Measurements from ENCODE around the gene TCF4.

Gene TCF4

GRCh38 chr18:55515214-55515613, 72.8 kb downstream of the TCF4 start:
- no peaks in the 10 kb centered on the region for H3K36me3 ChIP-seq (ENCODE audit: insufficient read depth, low read length)
- no peak overlapping the region for H3K27ac ChIP-seq (ENCODE audit: low read depth, low read length)
- no peaks in the 10 kb centered on the region for H3K27me3 ChIP-seq (ENCODE audit: control insufficient read depth in 1 of 2, insufficient read depth in 2 of 2, low read length in 2 of 2)
- H3K9me3 ChIP-seq (ENCODE audit: low read length) = no peaks in the 10 kb centered on the region
- peaks cover 4% of the 10 kb centered on the region for H3K4me1 ChIP-seq (ENCODE audit: insufficient read depth, low read length)
- no peak overlapping the region for H3K4me3 ChIP-seq (ENCODE audit: low read depth in 1 of 2, low read length in 2 of 2)
- H3K9ac ChIP-seq (ENCODE audit: low read length) = no peak overlapping the region

GRCh38 chr18:55513161-55513560, 74.8 kb downstream of the TCF4 start:
- Histone ChIP-seq H3K27ac (ENCODE audit: low read depth, low read length) (no peak overlapping the region), H3K4me1 (ENCODE audit: insufficient read depth, low read length) (peaks cover 19% of the 10 kb centered on the region), H3K27me3 (ENCODE audit: control insufficient read depth in 1 of 2, insufficient read depth in 2 of 2, low read length in 2 of 2) (no peaks in the 10 kb centered on the region), H3K9ac (ENCODE audit: low read length) (no peak overlapping the region), H3K36me3 (ENCODE audit: insufficient read depth, low read length) (no peaks in the 10 kb centered on the region), H3K4me3 (ENCODE audit: low read depth in 1 of 2, low read length in 2 of 2) (no peak overlapping the region), H3K9me3 (ENCODE audit: low read length) (no peaks in the 10 kb centered on the region)

DNA sequence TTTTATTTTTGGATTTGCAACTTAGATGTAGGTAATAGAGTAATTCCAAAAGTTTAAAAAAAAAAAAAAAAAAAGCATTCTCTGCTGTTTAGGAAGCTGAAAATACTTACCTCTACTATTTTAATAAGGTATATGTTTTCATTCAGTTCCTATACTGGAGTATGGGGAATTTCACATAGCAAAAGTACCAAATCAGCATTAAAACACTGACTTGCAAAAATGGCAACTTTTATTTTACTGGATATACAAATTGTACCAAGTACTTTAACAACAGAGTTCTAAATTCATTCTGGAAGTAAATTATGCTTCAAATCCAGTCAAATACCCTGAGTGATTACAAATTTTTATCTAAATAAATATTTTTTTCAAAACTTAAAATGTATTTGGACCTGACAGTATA, 76.7 kb downstream of the TCF4 start:
- no peaks in the 10 kb centered on the region for H3K9me3 ChIP-seq (ENCODE audit: low read length)
- no peak overlapping the region for H3K27ac ChIP-seq (ENCODE audit: low read depth, low read length)
- no peaks in the 10 kb centered on the region for H3K36me3 ChIP-seq (ENCODE audit: insufficient read depth, low read length)
- H3K4me3 ChIP-seq (ENCODE audit: low read depth in 1 of 2, low read length in 2 of 2) = no peak overlapping the region
- H3K27me3 ChIP-seq (ENCODE audit: control insufficient read depth in 1 of 2, insufficient read depth in 2 of 2, low read length in 2 of 2) = no peaks in the 10 kb centered on the region
- H3K4me1 ChIP-seq (ENCODE audit: insufficient read depth, low read length) = peaks cover 19% of the 10 kb centered on the region
- H3K9ac ChIP-seq (ENCODE audit: low read length) = no peak overlapping the region

DNA sequence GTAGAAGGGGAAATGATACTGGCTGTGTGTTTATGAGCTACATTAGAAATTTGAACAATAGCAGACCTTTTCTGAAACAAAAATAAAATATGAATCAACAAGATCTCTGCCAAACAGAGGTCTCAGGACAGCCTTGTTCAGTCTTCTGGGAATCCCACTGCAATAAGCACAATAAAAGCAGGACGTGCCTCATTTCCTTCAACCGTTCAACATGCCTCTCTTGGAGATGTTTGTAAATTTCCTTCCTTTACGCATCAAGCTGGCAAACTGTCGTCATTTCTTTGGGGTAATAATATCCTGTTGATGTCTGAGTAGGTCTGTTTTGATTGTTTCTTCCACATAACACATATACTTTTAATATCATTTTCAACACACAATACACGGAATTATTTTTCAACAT, 77.2 kb downstream of the TCF4 start:
- Histone ChIP-seq H3K4me1 (ENCODE audit: insufficient read depth, low read length) (peaks cover 19% of the 10 kb centered on the region), H3K4me3 (ENCODE audit: low read depth in 1 of 2, low read length in 2 of 2) (peak overlapping the region in 1 of 2 donors; percentile 25), H3K36me3 (ENCODE audit: insufficient read depth, low read length) (no peaks in the 10 kb centered on the region), H3K27ac (ENCODE audit: low read depth, low read length) (no peak overlapping the region), H3K27me3 (ENCODE audit: control insufficient read depth in 1 of 2, insufficient read depth in 2 of 2, low read length in 2 of 2) (no peaks in the 10 kb centered on the region), H3K9ac (ENCODE audit: low read length) (no peak overlapping the region), H3K9me3 (ENCODE audit: low read length) (no peaks in the 10 kb centered on the region)

DNA sequence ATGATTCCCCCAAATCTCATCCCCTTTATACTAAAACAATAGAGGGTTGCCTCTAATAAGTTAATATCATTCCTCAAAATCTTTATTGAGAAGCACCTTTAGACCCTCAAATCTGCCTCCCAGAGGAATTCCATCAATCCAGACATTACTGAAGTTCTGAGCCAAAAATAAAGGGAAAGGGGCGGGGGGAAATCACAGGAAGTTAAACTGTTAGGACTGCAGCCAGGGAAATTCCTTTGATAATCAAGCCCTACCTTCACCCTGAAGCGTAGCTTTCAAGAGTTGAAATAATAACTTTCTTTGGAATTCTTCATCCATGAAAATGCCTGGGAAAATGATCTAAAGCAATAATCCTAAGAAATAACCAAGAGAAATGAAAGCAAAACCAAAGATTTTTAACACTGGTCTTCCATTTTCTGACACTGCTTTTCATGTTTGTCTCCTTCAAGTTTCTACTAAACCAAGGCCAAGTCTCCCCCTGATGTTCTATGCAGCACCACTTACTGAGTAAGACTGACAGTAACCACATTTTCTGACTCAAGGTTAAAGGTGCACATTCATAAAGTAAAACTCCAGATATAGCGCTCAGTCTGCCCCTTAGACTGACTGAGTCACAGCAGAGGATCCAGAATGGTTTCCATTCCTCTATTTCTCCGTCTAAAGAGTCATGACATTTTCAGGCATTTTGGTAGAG, 78.2 kb downstream of the TCF4 start:
- peaks cover 19% of the 10 kb centered on the region for H3K4me1 ChIP-seq (ENCODE audit: insufficient read depth, low read length)
- H3K36me3 ChIP-seq (ENCODE audit: insufficient read depth, low read length) = no peaks in the 10 kb centered on the region
- H3K27me3 ChIP-seq (ENCODE audit: control insufficient read depth in 1 of 2, insufficient read depth in 2 of 2, low read length in 2 of 2) = no peaks in the 10 kb centered on the region
- H3K4me3 ChIP-seq (ENCODE audit: low read depth in 1 of 2, low read length in 2 of 2) = peak overlapping the region in 1 of 2 donors; percentile 42
- H3K9me3 ChIP-seq (ENCODE audit: low read length) = no peaks in the 10 kb centered on the region
- H3K27ac ChIP-seq (ENCODE audit: low read depth, low read length) = no peak overlapping the region
- no peak overlapping the region for H3K9ac ChIP-seq (ENCODE audit: low read length)

- Histone ChIP-seq H3K4me1 (ENCODE audit: insufficient read depth, low read length) (peaks cover 19% of the 10 kb centered on the region), H3K9me3 (ENCODE audit: low read length) (no peaks in the 10 kb centered on the region), H3K27me3 (ENCODE audit: control insufficient read depth in 1 of 2, insufficient read depth in 2 of 2, low read length in 2 of 2) (no peaks in the 10 kb centered on the region), H3K27ac (ENCODE audit: low read depth, low read length) (no peak overlapping the region), H3K9ac (ENCODE audit: low read length) (no peak overlapping the region), H3K4me3 (ENCODE audit: low read depth in 1 of 2, low read length in 2 of 2) (no peak overlapping the region), H3K36me3 (ENCODE audit: insufficient read depth, low read length) (no peaks in the 10 kb centered on the region)
Observed at GRCh38 chr18:55508651-55509050, 79.3 kb downstream of the TCF4 start.

- no peaks in the 10 kb centered on the region for H3K27me3 ChIP-seq (ENCODE audit: control insufficient read depth in 1 of 2, insufficient read depth in 2 of 2, low read length in 2 of 2)
- H3K4me1 ChIP-seq (ENCODE audit: insufficient read depth, low read length) = peaks cover 29% of the 10 kb centered on the region
Observed at GRCh38 chr18:55506074-55506473, 81.9 kb downstream of the TCF4 start.

DNA sequence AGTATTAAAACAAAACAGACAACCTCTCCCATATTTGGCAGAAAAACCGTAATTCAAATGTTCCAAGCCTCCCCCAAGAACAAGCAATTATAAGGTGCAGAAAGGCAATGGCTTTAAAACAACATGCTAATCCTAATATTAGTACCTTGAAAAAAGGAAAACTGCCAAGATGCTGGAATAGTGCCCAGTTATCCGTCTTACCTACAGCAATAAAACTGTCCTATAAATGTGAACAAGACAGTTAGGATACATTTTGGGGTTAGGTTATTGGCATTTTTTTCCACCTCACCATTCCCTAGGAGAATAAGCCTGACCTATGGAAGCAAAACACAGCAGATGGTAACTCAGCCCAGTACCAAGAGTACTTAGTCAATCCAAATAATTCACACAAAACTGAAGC, 83.2 kb downstream of the TCF4 start:
- peaks cover 22% of the 10 kb centered on the region for H3K4me1 ChIP-seq (ENCODE audit: insufficient read depth, low read length)

More at GRCh38 chr18:55506074-55506473, 81.9 kb downstream of the TCF4 start:
- Histone ChIP-seq H3K27ac (ENCODE audit: low read depth, low read length) (no peak overlapping the region), H3K4me3 (ENCODE audit: low read depth in 1 of 2, low read length in 2 of 2) (no peak overlapping the region), H3K36me3 (ENCODE audit: insufficient read depth, low read length) (no peaks in the 10 kb centered on the region), H3K9ac (ENCODE audit: low read length) (no peak overlapping the region), H3K9me3 (ENCODE audit: low read length) (no peaks in the 10 kb centered on the region)

DNA sequence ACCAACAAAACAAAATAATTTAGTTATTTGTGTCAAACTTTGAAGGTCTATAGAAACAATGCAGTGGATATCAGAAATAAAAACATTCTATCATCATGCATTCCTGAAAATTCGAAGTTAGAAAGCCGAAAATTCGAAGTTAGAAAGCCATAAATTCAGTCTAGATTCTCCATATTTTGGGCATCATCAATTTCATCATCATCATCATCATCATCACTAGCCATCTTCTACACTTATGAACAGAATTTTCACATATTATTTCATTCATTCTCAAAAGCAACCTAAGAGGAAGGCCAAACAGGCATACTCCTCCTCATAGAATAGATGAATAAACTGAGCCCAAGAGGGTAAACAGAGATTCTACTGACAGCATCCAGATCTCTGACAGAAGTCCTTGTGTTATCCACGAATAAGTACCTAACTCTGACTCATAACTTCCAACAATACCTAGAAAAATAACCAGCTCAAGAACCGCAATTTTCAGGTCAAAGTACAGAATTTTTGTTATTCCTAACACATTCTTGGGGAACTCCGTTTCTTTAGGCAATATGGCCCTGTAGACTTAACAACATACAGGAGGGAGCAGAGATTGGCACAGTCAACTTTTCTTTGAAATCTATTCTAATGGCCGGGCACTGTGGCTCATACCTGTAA, 84.7 kb downstream of the TCF4 start:
- Histone ChIP-seq H3K9ac (ENCODE audit: low read length) (no peak overlapping the region), H3K9me3 (ENCODE audit: low read length) (no peaks in the 10 kb centered on the region), H3K36me3 (ENCODE audit: insufficient read depth, low read length) (no peaks in the 10 kb centered on the region), H3K27me3 (ENCODE audit: control insufficient read depth in 1 of 2, insufficient read depth in 2 of 2, low read length in 2 of 2) (no peaks in the 10 kb centered on the region), H3K27ac (ENCODE audit: low read depth, low read length) (no peak overlapping the region), H3K4me1 (ENCODE audit: insufficient read depth, low read length) (peaks cover 10% of the 10 kb centered on the region), H3K4me3 (ENCODE audit: low read depth in 1 of 2, low read length in 2 of 2) (no peak overlapping the region)

More for the DNA sequence above, 83.2 kb downstream of the TCF4 start:
- Histone ChIP-seq H3K4me3 (ENCODE audit: low read depth in 1 of 2, low read length in 2 of 2) (no peak overlapping the region), H3K9me3 (ENCODE audit: low read length) (no peaks in the 10 kb centered on the region), H3K9ac (ENCODE audit: low read length) (no peak overlapping the region), H3K36me3 (ENCODE audit: insufficient read depth, low read length) (no peaks in the 10 kb centered on the region), H3K27ac (ENCODE audit: low read depth, low read length) (no peak overlapping the region), H3K27me3 (ENCODE audit: control insufficient read depth in 1 of 2, insufficient read depth in 2 of 2, low read length in 2 of 2) (no peaks in the 10 kb centered on the region)

DNA sequence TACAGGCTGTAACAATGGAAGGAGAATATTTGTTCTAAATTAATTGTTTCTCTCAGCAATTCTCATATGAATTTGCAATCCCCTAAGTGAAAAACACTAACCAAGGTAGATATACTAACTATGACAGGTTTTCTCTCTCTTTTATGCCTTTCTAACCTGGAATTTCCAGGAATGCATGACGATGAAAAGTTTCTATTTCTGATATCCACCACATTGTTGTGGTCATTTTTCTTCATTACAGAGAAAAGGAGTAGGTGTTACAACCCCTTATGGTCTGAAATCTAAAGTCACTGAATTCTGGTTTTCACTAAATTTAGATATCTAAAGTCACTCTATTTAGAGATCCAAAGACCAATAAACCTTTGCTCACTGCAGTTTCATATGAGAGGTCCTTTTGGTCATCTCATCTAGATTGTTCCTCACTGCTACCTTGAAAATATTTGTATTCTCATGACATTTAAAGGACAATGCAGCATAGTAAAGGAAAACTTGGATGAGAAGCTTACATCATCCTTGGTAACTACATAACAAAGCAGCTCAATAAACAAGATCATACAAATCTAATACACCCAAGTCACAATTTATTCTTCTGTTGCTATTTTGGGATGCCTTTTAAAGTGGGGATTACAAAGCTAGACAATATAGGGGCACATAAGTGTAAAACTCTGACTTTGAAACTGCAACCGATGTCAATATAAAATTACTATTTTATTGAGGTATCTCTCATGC, 85.8 kb downstream of the TCF4 start:
- Histone ChIP-seq H3K36me3 (ENCODE audit: insufficient read depth, low read length) (no peaks in the 10 kb centered on the region), H3K27me3 (ENCODE audit: control insufficient read depth in 1 of 2, insufficient read depth in 2 of 2, low read length in 2 of 2) (no peaks in the 10 kb centered on the region), H3K27ac (ENCODE audit: low read depth, low read length) (no peak overlapping the region), H3K9ac (ENCODE audit: low read length) (no peak overlapping the region), H3K4me1 (ENCODE audit: insufficient read depth, low read length) (peaks cover 10% of the 10 kb centered on the region), H3K9me3 (ENCODE audit: low read length) (no peaks in the 10 kb centered on the region), H3K4me3 (ENCODE audit: low read depth in 1 of 2, low read length in 2 of 2) (no peak overlapping the region)

DNA sequence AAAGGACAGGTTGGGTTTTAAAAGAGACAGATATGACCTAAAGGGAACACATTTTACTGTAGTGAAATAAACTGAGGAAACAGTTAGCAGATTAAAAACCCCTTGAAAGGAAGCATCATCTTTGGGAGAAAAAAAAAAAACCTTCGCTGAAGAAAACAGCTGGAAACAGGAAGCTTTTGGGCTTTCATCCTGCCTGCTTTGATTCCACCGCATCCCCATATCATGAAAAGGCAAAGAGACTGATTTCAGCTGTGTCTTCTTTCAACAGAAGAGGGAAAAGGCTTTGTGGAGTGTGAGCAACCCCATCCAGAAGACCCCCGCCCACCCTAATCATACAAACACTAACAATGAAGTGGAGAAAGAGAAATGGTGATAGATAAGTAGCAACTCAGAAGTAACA, 86.4 kb downstream of the TCF4 start:
- H3K9me3 ChIP-seq (ENCODE audit: low read length) = no peaks in the 10 kb centered on the region
- no peak overlapping the region for H3K27ac ChIP-seq (ENCODE audit: low read depth, low read length)
- H3K36me3 ChIP-seq (ENCODE audit: insufficient read depth, low read length) = no peaks in the 10 kb centered on the region
- no peaks in the 10 kb centered on the region for H3K27me3 ChIP-seq (ENCODE audit: control insufficient read depth in 1 of 2, insufficient read depth in 2 of 2, low read length in 2 of 2)
- no peak overlapping the region for H3K4me3 ChIP-seq (ENCODE audit: low read depth in 1 of 2, low read length in 2 of 2)
- peaks cover 10% of the 10 kb centered on the region for H3K4me1 ChIP-seq (ENCODE audit: insufficient read depth, low read length)
- no peak overlapping the region for H3K9ac ChIP-seq (ENCODE audit: low read length)

All from muscle layer of colon (tissue), 2 donors.